HepG2 (cell line): ENCODE measurements around the gene ROBO3. TPM values are rescaled to one million over a fixed set of nuclear protein-coding genes. Genes with fewer than 3 reads are reported as not detected.
A peak's percentile ranks its signal among the peaks of the same experiment; 100 is the strongest.

ENCODE experiments used
- ATAD3A ChIP-seq: sonication (generic); formaldehyde crosslinking; IDR thresholded peaks from 2 replicates; pipeline ENCODE4 v1.4.0; 2020; ENCODE audit warnings: missing genetic modification reagents
- GATAD2A ChIP-seq: IDR thresholded peaks from 2 replicates; pipeline ENCODE4 v1.6.1; 2016
- HMG20A ChIP-seq: IDR thresholded peaks from 2 replicates; pipeline ENCODE4 v1.6.1; 2016; ENCODE audit warnings: borderline replicate concordance
- MAX ChIP-seq: IDR thresholded peaks from 2 replicates; pipeline ENCODE4 v1.6.1; 2012; ENCODE audit warnings: inconsistent platforms
- NR2F2 ChIP-seq: IDR thresholded peaks from 2 replicates; pipeline ENCODE4 v1.6.1; 2012; ENCODE audit warnings: low read depth, inconsistent platforms, borderline replicate concordance
- PRMT3 ChIP-seq: sonication (generic); formaldehyde crosslinking; IDR thresholded peaks from 2 replicates; pipeline ENCODE4 v1.8.1; 2022; ENCODE audit warnings: low read depth, mild to moderate bottlenecking, moderate library complexity, missing genetic modification reagents, borderline replicate concordance
- PRPF4 ChIP-seq: fragments of 200-400 bp; formaldehyde crosslinking; IDR thresholded peaks from 2 replicates; pipeline ENCODE4 v1.6.1; 2016; ENCODE audit warnings: low read length, low read depth; ENCODE audit not compliant: poor library complexity, severe bottlenecking
- RERE ChIP-seq: IDR thresholded peaks from 2 replicates; pipeline ENCODE4 v1.6.1; 2016; ENCODE audit warnings: low read depth, missing genetic modification reagents, missing compliant biosample characterization
- SIN3A ChIP-seq: IDR thresholded peaks from 2 replicates; pipeline ENCODE4 v1.6.1; 2011; ENCODE audit warnings: low read depth, mild to moderate bottlenecking, control low read depth, low read length, borderline replicate concordance
- TCF12 ChIP-seq, 2 experiments: fragments of 450-650 bp in 1 of 2; sonication (generic) in 1 of 2; formaldehyde crosslinking in 1 of 2; IDR thresholded peaks; 2 replicates each; pipeline versions ENCODE4 v1.6.1 to v1.8.0; 2017 to 2022; ENCODE audit warnings: antibody characterized with exemption in 1 of 2, mild to moderate bottlenecking in 1 of 2, missing genetic modification reagents in 1 of 2, moderate library complexity in 1 of 2
- ZHX1 ChIP-seq: sonication (generic); formaldehyde crosslinking; IDR thresholded peaks from 2 replicates; pipeline ENCODE4 v1.8.1; 2022; ENCODE audit warnings: low read depth, mild to moderate bottlenecking, missing genetic modification reagents
- ZNF136 ChIP-seq: sonication (generic); formaldehyde crosslinking; IDR thresholded peaks from 2 replicates; pipeline ENCODE4 v1.8.1; 2022; ENCODE audit warnings: low read depth, mild to moderate bottlenecking, moderate library complexity, missing genetic modification reagents
- ZNF205 ChIP-seq: IDR thresholded peaks from 2 replicates; pipeline ENCODE4 v1.6.1; 2018; ENCODE audit warnings: missing biosample characterization, missing genetic modification reagents
- polyA plus RNA-seq, 8 experiments: library from polyadenylated mRNA; depleted of rRNA in 3 of 8; stranded (reverse) in 7 of 8; unstranded in 1 of 8; fragments of >200 nt; fragmentation: Illumina TruSeq in 4 of 8; extraction: Trizol in 4 of 8; gene quantifications; 2 replicates each; pipeline versions ENCODE4 v1.2.1 to v1.2.3, GENCODE V29; 2011 to 2016; ENCODE audit warnings: low read depth in 4 of 8, missing spikeins in 1 of 8, mixed read lengths in 1 of 8; ENCODE audit not compliant: insufficient read depth in 1 of 8
- total RNA-seq, 5 experiments: library from RNA; depleted of rRNA; stranded (reverse); fragments of >200 nt; fragmentation: Illumina TruSeq; extraction: Trizol; gene quantifications; 2 replicates each; pipeline ENCODE4 v1.2.3, GENCODE V29; 2016; ENCODE audit warnings: low read depth in 1 of 5
- TF ChIP-seq, protein P1 (sequence below): sonication (generic); formaldehyde crosslinking; IDR thresholded peaks from 2 replicates; pipeline ENCODE4 v1.9.0; 2021; ENCODE audit warnings: missing genetic modification reagents, borderline replicate concordance
- TF ChIP-seq, protein P2 (sequence below): sonication (generic); formaldehyde crosslinking; IDR thresholded peaks from 2 replicates; pipeline ENCODE4 v1.5.1; 2020; ENCODE audit warnings: missing genetic modification reagents, mild to moderate bottlenecking, borderline replicate concordance

Gene ROBO3
- total and polyA plus RNA-seq, 2 of the 13 experiments (the other 11 are each of a cell fraction or from before 2014, with no cell fraction given) = 0.07 to 2.4 TPM

DNA sequence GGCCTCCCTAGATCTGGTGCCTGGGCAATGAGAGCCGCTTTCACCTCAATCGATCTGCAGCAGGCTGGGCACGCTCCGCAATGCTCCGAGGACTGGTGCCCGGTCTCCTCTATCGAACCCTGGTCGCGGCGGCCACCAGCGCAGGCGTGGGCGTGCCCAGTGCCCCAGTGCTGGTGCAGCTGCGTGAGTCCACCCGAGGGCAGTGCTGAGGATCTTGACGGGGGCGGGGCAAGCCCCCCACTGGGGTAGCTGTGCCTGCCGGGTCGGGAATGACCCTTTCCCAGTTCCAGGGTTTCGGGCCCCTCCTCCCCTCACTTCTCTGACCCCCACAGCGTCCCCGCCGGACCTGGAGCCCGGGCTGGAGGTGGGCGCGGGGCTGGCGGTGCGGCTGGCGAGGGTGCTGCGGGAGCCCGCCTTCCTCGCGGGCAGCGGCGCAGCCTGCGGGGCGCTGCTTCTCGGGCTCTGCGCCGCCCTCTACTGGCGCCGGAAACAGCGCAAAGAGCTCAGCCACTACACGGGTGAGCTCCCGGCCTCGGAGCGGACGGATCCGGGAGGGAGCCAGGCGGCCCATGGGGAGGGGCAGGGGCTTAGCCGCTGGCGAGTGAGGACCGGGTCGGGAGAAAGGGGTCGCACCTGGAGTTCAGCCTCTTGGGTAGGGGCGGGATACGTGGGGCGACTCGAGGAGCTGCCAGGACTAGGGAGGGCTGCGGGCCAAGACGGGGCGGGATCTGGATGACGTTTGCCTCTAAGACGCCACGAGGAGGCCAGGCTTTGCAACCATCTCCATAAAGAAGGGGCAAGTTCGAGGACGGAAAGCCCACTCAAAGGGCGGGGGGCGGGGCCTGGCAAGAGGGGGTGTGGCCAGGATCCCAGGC is 10.9 kb downstream of the ROBO3 start (continued):
- TF ChIP-seq RERE (CRISPR knock-in tag) = no peak
- TF ChIP-seq ZNF205 (CRISPR knock-in tag) = no peak
- no peak for TF ChIP-seq GATAD2A (CRISPR knock-in tag)
- no peak for TF ChIP-seq NR2F2
- TF ChIP-seq TCF12 (IDR thresholded peaks at IDR 0.05) = no peak
- no peak for TF ChIP-seq TCF12 (CRISPR knock-in tag; IDR thresholded peaks at IDR 0.05)
- TF ChIP-seq, protein P1, sequence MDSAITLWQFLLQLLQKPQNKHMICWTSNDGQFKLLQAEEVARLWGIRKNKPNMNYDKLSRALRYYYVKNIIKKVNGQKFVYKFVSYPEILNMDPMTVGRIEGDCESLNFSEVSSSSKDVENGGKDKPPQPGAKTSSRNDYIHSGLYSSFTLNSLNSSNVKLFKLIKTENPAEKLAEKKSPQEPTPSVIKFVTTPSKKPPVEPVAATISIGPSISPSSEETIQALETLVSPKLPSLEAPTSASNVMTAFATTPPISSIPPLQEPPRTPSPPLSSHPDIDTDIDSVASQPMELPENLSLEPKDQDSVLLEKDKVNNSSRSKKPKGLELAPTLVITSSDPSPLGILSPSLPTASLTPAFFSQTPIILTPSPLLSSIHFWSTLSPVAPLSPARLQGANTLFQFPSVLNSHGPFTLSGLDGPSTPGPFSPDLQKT = no peak
- no peak for TF ChIP-seq ATAD3A
- TF ChIP-seq PRPF4 = no peak
- peak; percentile 14; the same call in 1 of the 2 replicates for TF ChIP-seq PRMT3
- peak; percentile 71; the same call in 1 of the 2 replicates for TF ChIP-seq ZHX1 (CRISPR knock-in tag)
- no peak for TF ChIP-seq ZNF136 (CRISPR knock-in tag)
- TF ChIP-seq MAX = peak; percentile 72
- 0 out of 2 replicates have a peak, but pooled peaks have one; percentile 24 for TF ChIP-seq SIN3A
- TF ChIP-seq HMG20A (CRISPR knock-in tag) = no peak
- TF ChIP-seq, protein P2, sequence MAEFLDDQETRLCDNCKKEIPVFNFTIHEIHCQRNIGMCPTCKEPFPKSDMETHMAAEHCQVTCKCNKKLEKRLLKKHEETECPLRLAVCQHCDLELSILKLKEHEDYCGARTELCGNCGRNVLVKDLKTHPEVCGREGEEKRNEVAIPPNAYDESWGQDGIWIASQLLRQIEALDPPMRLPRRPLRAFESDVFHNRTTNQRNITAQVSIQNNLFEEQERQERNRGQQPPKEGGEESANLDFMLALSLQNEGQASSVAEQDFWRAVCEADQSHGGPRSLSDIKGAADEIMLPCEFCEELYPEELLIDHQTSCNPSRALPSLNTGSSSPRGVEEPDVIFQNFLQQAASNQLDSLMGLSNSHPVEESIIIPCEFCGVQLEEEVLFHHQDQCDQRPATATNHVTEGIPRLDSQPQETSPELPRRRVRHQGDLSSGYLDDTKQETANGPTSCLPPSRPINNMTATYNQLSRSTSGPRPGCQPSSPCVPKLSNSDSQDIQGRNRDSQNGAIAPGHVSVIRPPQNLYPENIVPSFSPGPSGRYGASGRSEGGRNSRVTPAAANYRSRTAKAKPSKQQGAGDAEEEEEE (CRISPR knock-in tag) = no peak
